Left hindlimb (tissue), 1 donor: ENCODE data around the gene SLC38A6.
"Not testable (repeated sequence)": the region's sequence is repeated elsewhere in the genome, so short reads cannot be mapped to it uniquely, and the experiment has no call there.

Source experiments
- DNase-seq: peaks from one replicate; pipeline ENCODE4 v3.0.0-alpha.2; 2018

SLC38A6 gene

DNA sequence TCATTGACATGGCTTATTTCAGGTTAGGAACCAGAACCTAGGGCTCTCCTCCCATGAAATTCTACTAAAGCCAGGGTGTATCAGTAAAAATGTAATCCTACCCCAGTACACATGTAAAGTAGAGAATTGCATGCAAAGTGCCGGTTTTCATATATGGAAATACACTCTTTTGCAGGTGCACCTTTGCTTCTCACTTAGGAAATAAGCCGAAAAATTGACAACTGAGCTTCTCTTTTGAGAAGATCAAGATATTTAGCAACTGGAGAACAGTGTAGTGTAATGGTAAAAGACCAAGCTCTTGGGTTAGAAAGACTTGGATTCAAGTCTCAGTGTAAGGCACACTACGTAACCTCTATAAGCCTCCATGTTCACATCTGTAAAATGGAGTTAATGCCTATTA lies 82.4 kb downstream of the SLC38A6 start:
- DNase-seq, result no peak

DNA sequence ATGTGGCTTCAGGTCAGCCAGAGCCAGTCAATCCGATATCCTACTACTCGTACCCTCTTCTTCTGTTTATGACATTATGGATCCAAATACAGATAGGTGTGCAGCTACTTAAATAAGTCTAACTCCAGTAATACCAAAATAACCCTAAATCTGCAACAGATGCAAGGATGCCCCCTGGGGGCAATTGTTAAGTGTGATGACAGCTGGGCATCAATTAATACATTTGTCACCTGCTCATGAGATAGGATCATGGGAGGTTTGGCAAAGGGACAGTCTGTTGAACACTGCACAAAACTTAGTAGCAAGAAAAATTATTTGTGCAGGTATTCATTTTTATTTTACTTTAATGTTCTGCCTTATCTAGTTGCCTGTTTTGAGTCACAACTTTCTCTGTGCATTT lies 83.2 kb downstream of the SLC38A6 start:
- no peak for DNase-seq

DNA sequence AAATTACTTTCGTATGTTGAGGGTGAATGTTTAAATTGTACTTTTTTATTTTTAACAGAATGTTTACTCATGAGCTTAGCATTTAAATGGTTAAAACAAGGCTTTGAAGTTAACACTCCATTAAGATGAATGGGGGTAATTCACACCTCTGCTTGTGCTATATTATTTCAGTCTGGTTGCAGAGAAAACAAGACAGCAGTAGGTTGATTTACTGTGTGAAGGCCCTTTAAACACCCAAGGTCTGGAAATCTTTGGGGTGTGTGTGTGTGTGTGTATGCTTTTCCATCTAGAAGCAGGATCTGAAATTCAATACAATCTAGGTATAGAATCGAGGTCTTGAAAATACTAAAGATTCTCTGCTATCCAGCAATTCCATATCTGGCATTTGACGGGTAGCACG lies 83.8 kb downstream of the SLC38A6 start:
- DNase-seq, result no peak

DNA sequence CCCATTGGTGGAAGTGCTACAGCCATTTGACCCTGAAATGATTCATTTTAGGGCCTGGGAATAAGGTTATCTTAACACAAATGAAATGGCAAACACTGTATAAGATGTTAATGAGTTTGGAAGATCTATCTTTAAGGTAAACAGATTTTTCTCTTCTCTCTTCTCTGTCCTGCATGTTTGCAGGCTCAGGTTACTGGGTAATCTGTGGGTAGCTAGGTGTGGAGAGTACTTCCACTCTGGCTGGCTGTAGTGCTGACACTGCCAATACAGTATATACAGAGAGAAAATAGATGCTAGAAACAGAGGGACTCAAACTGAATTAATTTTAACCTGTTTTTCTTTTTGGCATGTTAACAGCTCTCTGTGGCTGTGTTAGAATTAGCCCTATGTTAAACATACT lies 84.6 kb downstream of the SLC38A6 start:
- no peak for DNase-seq

DNA sequence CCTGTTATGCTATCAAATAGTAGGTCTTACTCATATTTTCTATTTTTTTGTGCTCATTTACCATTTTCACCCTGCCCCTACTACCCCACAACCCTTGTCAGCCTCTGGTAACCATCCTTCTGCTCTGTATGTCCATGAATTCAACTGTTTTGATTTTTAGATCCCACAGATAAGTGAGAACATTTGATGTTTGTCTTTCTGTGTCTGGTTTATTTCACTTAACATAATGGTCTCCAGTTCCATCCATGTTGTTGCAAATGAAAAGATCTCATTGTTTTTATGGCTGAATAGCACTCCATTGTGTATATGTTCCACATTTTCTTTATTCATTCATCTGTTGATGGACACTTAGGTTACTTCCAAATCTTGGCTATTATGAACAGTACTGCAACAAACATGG lies 91.4 kb downstream of the SLC38A6 start:
- not testable (repeated sequence) for DNase-seq

DNA sequence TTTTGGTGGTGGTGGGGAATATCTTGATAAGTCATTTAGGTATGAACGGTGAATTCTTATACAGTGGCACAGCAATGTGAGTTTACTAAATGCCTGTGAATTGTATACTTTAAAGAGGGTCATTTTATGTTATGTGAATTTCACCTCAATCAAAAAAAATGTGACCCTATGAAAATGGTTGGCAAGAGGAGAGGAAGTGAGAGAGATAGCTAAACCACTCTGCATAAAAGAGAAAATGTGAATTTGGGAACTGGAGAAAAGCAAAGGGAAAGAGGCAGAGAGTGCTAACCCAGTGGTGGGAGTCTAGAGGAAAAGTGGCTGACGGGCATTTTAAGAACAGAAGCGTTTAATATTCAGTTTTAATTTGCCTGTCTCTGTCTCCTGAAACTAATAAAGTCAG lies 93.8 kb downstream of the SLC38A6 start:
- no peak for DNase-seq

DNA sequence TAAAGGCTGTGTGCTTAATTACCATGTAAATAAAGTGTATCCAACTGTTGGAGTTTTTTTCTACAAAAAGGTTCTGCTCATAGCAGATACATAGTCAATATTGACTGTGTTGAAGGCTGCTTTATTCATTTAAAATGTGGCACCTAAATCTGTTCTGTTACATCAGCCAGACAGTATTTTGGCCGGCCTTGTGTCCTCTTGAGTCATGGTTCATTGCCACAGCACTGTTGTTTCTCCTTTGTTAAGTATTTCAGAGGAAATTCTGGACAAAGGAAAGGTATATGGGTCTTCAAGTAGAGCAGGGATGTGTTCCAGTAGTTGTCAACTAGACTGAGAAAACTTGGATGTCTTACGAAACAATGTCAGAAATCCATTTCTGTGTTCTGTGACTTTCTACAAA lies 95.5 kb downstream of the SLC38A6 start:
- DNase-seq, result no peak

DNA sequence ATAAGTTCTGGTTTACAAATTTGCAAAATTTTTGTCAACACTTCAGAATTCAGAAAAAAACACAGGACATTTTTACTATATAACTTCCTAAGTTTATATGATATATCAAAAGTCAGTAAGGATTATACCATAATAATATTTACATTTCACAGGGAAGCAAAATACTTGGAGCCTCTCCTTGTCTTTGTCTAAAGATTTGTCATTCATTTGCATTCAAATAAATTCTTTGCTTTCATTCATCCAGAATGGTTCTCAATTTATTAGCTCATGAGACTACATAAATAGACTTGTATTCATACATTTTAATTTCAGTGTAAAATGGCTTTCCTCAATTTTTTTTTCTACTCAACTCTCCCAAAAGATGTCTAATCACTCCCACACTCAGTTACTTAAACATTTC lies 96.4 kb downstream of the SLC38A6 start:
- DNase-seq, result no peak

DNA sequence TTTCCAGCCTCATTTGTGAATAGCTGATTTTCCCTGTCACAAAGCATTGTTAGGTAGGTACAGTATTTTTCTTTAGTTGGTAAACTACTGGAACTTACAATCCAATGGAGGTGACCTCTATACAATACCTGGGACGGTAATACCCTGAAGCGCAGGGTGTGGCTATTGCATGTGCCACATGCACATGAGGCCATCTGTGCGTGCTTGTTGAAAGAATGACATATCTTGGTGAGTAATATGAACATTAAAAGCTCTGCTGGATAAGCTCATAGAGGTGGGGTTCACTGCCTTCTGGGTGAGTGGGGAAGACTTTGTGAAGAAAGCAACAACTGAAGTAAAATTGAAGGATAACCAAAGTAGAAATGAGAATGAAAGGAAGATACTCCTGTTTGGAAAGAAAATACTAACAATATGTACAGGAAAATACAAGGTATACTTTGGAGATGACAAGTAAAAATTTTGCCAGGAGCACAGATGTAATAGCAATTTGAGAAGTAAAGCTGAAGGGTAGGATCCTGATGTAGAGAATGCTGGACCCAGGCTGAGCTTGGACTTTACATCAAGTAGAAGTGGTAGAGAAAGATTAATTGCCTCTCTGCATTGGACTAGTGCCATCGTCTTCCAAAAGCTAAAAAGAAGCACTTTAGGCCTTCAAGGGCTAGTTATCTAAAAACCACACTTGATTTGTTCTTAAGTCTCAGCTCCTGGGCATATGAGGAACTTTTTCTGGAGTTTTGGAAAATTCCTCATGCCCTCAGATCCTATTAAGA lies 97.1 kb downstream of the SLC38A6 start:
- no peak for DNase-seq

DNA sequence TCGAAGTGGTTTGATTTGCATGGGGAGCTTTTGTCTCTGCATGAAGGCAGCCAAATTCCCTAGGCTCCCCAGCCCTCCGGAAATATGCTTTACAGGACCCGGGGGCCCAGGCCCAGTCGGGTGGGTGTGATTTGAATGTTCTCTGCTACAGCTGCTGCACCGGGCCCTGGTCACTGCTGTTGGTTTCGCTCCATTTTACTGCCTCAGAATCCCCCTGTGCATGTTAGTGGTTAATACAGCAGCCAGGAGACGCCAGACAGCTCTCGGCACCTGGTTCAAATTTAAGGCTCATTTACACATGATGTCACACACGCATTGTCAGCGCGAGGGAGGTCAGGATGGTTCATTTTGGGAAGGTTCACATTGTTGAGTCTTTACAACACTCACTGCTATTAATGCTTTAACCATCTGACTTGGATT lies 99.6 kb downstream of the SLC38A6 start:
- peak; percentile 87 for DNase-seq

DNA sequence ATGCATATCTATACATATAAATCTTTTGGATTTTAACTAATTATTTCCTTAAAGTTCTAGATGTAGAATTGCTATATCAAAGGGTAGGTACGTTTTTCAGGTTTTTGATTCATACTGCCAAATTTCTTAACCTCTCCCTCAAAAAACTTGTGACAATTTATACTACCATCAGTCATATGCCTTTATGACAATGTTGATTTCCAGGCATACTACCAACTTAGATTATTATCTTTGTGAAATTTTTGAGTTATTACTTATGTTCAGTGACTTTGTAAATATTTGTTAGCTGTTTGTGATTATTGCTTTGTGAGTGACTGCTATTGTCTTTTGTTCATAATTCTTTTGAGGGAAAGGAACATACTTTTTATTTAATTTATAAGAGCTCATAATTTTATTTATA lies 107.0 kb downstream of the SLC38A6 start:
- no peak for DNase-seq

DNA sequence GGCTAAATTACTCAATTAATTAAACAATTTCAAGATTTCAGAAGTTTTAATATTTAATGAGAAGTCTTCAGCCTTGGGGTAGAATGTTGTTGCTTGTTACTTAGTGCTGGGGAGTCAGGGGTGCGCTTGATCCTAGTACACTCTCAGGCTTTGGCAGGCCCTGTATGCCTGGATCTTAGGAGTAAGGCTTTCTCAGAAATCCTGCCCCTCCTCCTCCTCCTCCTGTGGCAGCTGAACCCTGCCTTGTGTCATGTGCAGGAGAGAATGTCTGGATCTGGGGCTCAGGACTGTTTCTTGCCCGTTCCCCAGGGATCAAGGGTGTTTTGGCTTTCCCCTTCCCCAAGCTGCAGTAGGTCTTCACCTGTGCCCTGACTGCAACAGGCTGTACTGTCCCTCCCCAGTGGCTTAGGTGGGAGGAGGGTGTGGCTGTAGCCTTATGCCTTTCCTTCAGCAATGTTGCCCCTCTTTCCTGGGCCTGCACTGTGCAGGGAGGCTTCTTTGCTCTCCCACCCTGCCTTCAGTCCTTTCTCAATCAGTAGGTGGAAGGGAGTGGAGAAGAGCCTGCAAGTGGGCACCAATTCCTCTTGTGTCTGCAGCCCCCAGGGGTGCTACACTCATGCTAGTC lies 108.2 kb downstream of the SLC38A6 start:
- DNase-seq, result no peak

DNA sequence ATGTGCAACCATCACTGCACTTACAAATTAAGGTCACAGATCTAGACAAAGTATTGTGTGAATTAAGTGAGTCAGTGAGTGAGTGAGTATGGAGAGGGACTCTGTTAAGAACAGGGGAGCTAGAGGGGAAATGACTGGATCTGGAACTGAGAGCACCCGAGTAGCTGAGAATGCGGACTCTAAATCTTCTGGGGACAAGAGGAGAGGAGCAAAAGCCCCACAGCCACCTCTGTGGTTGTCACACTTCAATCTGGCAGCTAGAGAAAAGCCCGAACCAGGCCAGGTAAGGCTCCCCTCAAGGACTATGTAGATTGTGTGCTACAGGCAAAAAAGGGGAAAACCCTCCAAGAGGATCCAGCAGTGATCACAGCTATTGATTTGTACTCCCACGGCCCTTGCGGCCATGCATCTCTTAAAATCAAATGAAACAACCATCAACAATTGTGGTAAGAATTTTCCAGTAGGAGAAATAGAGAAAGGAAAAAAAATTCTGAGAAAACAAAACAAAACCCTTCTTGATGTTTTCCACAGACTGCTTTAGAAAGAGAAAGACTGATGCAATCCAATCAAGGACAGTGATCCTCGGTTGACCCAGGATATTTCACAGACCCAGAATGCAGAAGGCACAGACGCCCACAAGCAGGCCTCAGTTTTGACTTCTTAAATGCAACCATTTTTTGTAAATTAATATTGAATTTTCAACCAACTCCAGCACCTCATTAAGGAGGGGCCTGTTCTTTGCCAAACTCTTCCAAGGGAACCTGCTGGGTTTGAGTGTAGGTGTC lies 109.6 kb downstream of the SLC38A6 start:
- DNase-seq, result no peak

DNA sequence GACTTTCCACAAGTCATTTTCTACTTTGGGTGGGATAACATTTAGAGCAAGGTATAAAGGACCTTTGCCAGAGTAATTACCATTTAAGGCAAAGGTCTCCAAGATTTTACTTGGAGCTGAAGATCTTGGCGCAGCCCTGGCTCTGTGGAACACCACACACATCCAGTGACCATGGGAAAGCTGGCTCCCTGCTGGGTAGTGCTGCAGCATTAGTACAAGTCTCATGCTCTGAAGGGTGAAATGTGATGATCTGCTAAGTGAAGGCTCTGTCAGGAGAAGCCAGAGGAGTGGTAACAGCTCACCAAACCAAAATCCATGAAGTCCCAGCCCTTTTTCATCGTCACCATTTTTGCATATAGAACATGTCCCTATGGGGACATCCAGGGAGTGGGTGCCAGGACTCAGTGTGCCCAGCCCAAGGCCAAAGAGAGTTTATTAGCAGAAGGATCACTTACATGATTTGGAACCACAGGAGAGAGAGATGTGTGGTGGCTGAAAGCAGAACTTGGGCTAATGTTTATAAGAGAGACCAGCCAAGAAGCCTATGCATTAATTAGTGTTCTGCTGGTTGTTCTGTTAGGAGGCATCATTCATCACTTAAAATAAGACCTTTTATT lies 110.7 kb downstream of the SLC38A6 start:
- peak; percentile 67 for DNase-seq

DNA sequence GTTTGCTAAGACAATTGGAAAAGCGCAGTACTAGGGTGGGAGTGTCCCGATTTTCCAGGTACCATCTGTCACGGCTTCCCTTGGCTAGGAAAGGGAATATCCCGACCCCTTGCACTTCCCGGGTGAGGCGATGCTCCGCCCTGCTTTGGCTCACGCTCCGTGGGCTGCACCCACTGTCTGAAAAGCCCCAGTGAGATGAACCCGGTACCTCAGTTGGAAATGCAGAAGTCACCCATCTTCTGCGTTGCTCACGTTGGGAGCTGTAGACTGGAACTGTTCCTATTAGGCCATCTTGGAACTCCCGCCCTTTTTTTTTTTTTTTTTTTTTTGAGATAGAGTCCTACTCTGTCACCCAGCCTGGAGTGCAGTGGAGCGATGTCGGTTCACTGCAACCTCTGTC lies 117.1 kb downstream of the SLC38A6 start:
- DNase-seq, result not testable (repeated sequence)

DNA sequence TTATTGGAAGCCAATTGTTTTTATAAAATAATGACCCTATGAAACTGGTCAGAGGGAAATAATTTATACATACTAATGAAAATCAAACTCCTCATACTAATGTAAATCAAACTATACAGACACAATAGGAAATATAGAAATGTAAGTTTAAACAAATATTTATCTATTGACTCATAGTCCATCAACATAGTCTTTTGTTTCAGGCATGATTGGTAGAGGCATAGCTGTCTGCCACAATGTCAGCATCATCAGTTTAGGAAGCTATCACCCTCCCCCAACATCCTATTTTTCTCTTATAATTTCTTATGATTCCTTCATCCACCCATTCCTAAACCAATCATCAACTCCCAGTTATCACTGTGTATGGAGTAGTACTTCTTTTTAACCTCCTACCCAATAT lies 117.7 kb downstream of the SLC38A6 start:
- no peak for DNase-seq

DNA sequence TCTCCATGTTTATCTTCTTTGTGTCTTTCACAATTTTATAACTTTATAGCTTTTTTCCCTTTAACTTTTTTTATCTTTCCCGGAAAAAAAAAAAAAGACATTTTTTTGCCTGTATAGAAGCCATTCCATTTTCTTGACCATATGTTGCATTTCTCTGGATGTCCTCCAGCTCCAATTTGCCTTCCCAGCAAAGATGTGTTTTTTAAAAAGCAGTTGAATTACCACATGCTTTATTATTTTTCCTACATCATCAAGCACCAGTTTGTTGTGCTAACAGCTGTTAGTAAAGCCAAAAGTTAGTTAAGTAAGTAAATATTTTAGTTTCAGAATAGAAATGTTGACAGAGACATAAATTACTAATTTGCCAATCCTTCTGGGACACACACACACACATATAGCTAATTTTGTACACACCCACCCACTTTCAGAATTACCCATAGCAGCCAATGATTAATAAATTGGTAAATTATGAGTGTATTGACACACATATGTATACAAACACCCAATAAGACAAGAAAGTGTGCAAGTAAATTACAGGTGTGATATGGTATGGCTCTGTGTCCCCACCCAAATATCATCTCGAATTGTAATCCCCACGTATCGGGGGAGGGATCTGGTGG lies 118.3 kb downstream of the SLC38A6 start:
- DNase-seq, result no peak

DNA sequence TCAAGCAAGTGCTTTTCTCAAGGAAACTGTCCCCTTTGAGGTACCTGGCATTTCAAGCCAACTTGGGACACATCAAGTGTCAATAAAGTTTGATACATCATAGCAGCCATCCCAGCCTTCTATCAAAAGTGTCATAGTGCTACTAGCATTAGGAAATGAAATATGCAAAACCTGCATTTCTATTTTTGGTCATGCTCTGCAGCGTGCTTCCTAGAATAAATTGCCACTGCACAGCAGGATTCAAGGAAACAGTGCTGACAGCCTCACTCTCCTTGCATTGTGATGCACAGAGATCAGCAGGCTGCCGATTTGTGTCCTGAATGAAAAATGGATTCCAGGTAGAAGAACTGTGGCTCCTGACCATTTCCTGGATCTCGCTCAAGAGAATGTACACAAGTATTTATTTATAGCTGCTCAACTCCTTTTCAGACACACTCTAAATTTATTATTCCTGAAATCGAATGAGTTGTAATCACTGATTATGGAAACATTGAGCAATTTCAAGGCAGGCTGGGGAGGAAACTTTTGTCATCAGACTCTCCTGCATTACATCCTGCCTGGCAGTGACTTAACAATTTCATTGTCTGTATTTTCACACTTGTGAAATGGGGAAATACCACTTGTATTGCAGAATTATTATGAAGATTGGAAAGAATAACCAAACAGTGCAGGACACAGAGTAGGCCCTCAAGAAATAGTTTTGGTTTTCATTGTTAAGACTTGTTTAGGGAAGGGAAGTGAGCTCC lies 120.9 kb downstream of the SLC38A6 start:
- no peak for DNase-seq
